Fibroblast of pulmonary artery (primary cell): ENCODE data around the gene TMEM127.

Source experiments
- DNase-seq: peaks from one replicate; pipeline ENCODE4 v3.0.0-alpha.2; 2010; ENCODE audit warnings: low read depth
- H3K4me3 ChIP-seq: replicated peaks from 2 replicates; pipeline ENCODE4 v1.5.1; 2011; ENCODE audit warnings: low read depth, mild to moderate bottlenecking, control low read depth, low read length, moderate library complexity
- CTCF ChIP-seq: IDR thresholded peaks from 2 replicates; pipeline ENCODE4 v1.5.1; 2011; ENCODE audit warnings: mild to moderate bottlenecking, control low read depth, low read length, inconsistent platforms; ENCODE audit errors: missing control alignments

The TMEM127 gene

GRCh38 chr2:96248624-96249023, 17.2 kb downstream of the TMEM127 start:
- no peak for DNase-seq
- no peak for TF ChIP-seq CTCF
- no peak overlapping the region for H3K4me3 ChIP-seq

GRCh38 chr2:96247896-96248295, 17.9 kb downstream of the TMEM127 start:
- no peak for TF ChIP-seq CTCF
- no peak overlapping the region for H3K4me3 ChIP-seq
- DNase-seq: no peak

GRCh38 chr2:96247009-96247408, 18.8 kb downstream of the TMEM127 start:
- no peak for TF ChIP-seq CTCF
- no peak overlapping the region for H3K4me3 ChIP-seq
- no peak for DNase-seq

- H3K4me3 ChIP-seq: no peak overlapping the region
- no peak for TF ChIP-seq CTCF
- DNase-seq: peak; percentile 81
Measured at GRCh38 chr2:96245609-96246390, 20.0 kb downstream of the TMEM127 start.

- TF ChIP-seq CTCF: no peak
- no peak overlapping the region for H3K4me3 ChIP-seq
- no peak for DNase-seq
Measured at GRCh38 chr2:96243843-96244242, 22.0 kb downstream of the TMEM127 start.

- no peak overlapping the region for H3K4me3 ChIP-seq
- no peak for TF ChIP-seq CTCF
- peak; percentile 90 for DNase-seq
Measured at GRCh38 chr2:96241900-96242611, 23.7 kb downstream of the TMEM127 start.

GRCh38 chr2:96241227-96241626, 24.6 kb downstream of the TMEM127 start:
- no peak overlapping the region for H3K4me3 ChIP-seq
- no peak for DNase-seq

More at GRCh38 chr2:96241227-96241626, 24.6 kb downstream of the TMEM127 start:
- TF ChIP-seq CTCF: no peak
